Osteoblast (primary cell): ENCODE measurements around the gene HOXD13. TPM values are rescaled to one million over a fixed set of nuclear protein-coding genes. Genes with fewer than 3 reads are reported as not detected.

Experiments
- DNase-seq: peaks from one replicate; pipeline ENCODE4 v3.0.0; 2011; ENCODE audit warnings: low spot score, mixed read lengths; ENCODE audit not compliant: insufficient read length; ENCODE audit errors: missing footprints
- H2AFZ ChIP-seq: 2 replicates; pipeline ENCODE4 v1.6.0; 2011; ENCODE audit warnings: mild to moderate bottlenecking, low read length
- H3K27ac ChIP-seq: 2 replicates; pipeline ENCODE4 v1.5.1; 2011; ENCODE audit warnings: mild to moderate bottlenecking, low read depth, low read length, moderate library complexity
- H3K27me3 ChIP-seq: 2 replicates; pipeline ENCODE4 v1.6.0; 2012; ENCODE audit warnings: mild to moderate bottlenecking, control low read depth, inconsistent platforms, low read length, moderate library complexity; ENCODE audit not compliant: insufficient read depth
- H3K36me3 ChIP-seq: 2 replicates; pipeline ENCODE4 v1.5.1; 2011; ENCODE audit warnings: mild to moderate bottlenecking, low read length, control low read depth, moderate library complexity; ENCODE audit not compliant: insufficient read depth
- H3K4me1 ChIP-seq: 2 replicates; pipeline ENCODE4 v1.5.1; 2011; ENCODE audit warnings: mild to moderate bottlenecking, low read length, control low read depth, moderate library complexity; ENCODE audit not compliant: insufficient read depth
- H3K4me2 ChIP-seq: 2 replicates; pipeline ENCODE4 v1.6.0; 2011; ENCODE audit warnings: mild to moderate bottlenecking, low read length; ENCODE audit not compliant: insufficient read depth
- H3K4me3 ChIP-seq: fragments of 200-600 bp; sonication (generic); 3 replicates; pipeline ENCODE4 v1.5.1; 2012; ENCODE audit warnings: mild to moderate bottlenecking, low read length, inconsistent platforms; ENCODE audit not compliant: insufficient read depth
- H3K79me2 ChIP-seq: 2 replicates; pipeline ENCODE4 v1.6.0; 2012; ENCODE audit warnings: mild to moderate bottlenecking, low read length, control low read depth, inconsistent platforms; ENCODE audit not compliant: insufficient read depth
- H3K9me3 ChIP-seq: 2 replicates; pipeline ENCODE4 v1.5.1; 2011; ENCODE audit warnings: low read depth, low read length, control low read depth
- H4K20me1 ChIP-seq: 2 replicates; pipeline ENCODE4 v1.6.0; 2012; ENCODE audit warnings: mild to moderate bottlenecking, low read length, control low read depth; ENCODE audit not compliant: insufficient read depth
- CTCF ChIP-seq: IDR thresholded peaks from 2 replicates; pipeline ENCODE4 v1.5.1; 2011; ENCODE audit warnings: mild to moderate bottlenecking, low read depth, low read length, moderate library complexity; ENCODE audit errors: extremely low read depth
- total RNA-seq: library from RNA; depleted of rRNA; stranded (reverse); fragments of >200 nt; gene quantifications from 2 replicates; pipeline ENCODE4 v1.2.3, GENCODE V29; 2012

Gene HOXD13
- total RNA-seq, 1 donor: not detected

- DNase-seq: peak; percentile 79
- peaks cover 62% of the 10 kb centered on the region for H3K27me3 ChIP-seq
- H3K9me3 ChIP-seq: no peaks in the 10 kb centered on the region
- TF ChIP-seq CTCF: no peak
- peak overlapping the region; percentile 76 for H3K4me2 ChIP-seq
- H3K27ac ChIP-seq: no peak overlapping the region
- H4K20me1 ChIP-seq: no peaks in the 10 kb centered on the region
- H3K36me3 ChIP-seq: no peaks in the 10 kb centered on the region
- H3K4me1 ChIP-seq: no peaks in the 10 kb centered on the region
- peak overlapping the region; percentile 68 for H2AFZ ChIP-seq
- H3K79me2 ChIP-seq: no peaks in the 10 kb centered on the region
- peak overlapping the region; percentile 60 for H3K4me3 ChIP-seq
These were observed 25.6 kb upstream of the HOXD13 start for GRCh38 chr2:176066645-176067588.

GRCh38 chr2:176067589-176068418, 24.7 kb upstream of the HOXD13 start:
- DNase-seq: no peak
- Histone ChIP-seq H3K4me3 (peak overlapping the region; percentile 60), H3K79me2 (no peaks in the 10 kb centered on the region), H2AFZ (peak overlapping the region; percentile 68), H3K9me3 (no peaks in the 10 kb centered on the region), H3K27me3 (peaks cover 67% of the 10 kb centered on the region), H3K36me3 (no peaks in the 10 kb centered on the region), H3K27ac (no peak overlapping the region), H3K4me2 (peak overlapping the region; percentile 76), H4K20me1 (no peaks in the 10 kb centered on the region), H3K4me1 (no peaks in the 10 kb centered on the region)
- no peak for TF ChIP-seq CTCF

GRCh38 chr2:176068419-176068832, 24.1 kb upstream of the HOXD13 start:
- H4K20me1 ChIP-seq: no peaks in the 10 kb centered on the region
- no peak for TF ChIP-seq CTCF
- H3K4me1 ChIP-seq: no peaks in the 10 kb centered on the region
- no peak for DNase-seq
- H3K27ac ChIP-seq: no peak overlapping the region
- H3K4me3 ChIP-seq: no peak overlapping the region
- peaks cover 73% of the 10 kb centered on the region for H3K27me3 ChIP-seq
- no peaks in the 10 kb centered on the region for H3K9me3 ChIP-seq
- no peaks in the 10 kb centered on the region for H3K36me3 ChIP-seq
- H3K4me2 ChIP-seq: no peak overlapping the region
- H2AFZ ChIP-seq: peak overlapping the region; percentile 15
- no peaks in the 10 kb centered on the region for H3K79me2 ChIP-seq
